Tibial nerve (tissue), 4 donors: ENCODE measurements around the gene CLEC11A.

ENCODE experiments used
- EP300 ChIP-seq, 2 donors: sonication (generic); formaldehyde crosslinking; IDR thresholded peaks; one replicate each; pipeline ENCODE4 v1.6.1; 2017; ENCODE audit warnings: antibody characterized with exemption in 2 of 2, mild to moderate bottlenecking in 1 of 2
- POLR2A ChIP-seq, 2 donors: fragments of 450-650 bp; IDR thresholded peaks; one replicate each; pipeline ENCODE4 v1.6.1; 2017; ENCODE audit warnings: antibody characterized with exemption in 2 of 2, mild to moderate bottlenecking in 2 of 2, moderate library complexity in 2 of 2
- TF ChIP-seq, protein P1 (sequence below), 5 experiments: fragments of 200-600 bp in 3 of 5; fragments of 450-650 bp in 2 of 5; sonication (generic) in 3 of 5; IDR thresholded peaks; one replicate each; pipeline ENCODE4 v1.5.1; 2016 to 2019; ENCODE audit warnings: antibody characterized with exemption in 5 of 5, mild to moderate bottlenecking in 3 of 5, moderate library complexity in 2 of 5

DNA sequence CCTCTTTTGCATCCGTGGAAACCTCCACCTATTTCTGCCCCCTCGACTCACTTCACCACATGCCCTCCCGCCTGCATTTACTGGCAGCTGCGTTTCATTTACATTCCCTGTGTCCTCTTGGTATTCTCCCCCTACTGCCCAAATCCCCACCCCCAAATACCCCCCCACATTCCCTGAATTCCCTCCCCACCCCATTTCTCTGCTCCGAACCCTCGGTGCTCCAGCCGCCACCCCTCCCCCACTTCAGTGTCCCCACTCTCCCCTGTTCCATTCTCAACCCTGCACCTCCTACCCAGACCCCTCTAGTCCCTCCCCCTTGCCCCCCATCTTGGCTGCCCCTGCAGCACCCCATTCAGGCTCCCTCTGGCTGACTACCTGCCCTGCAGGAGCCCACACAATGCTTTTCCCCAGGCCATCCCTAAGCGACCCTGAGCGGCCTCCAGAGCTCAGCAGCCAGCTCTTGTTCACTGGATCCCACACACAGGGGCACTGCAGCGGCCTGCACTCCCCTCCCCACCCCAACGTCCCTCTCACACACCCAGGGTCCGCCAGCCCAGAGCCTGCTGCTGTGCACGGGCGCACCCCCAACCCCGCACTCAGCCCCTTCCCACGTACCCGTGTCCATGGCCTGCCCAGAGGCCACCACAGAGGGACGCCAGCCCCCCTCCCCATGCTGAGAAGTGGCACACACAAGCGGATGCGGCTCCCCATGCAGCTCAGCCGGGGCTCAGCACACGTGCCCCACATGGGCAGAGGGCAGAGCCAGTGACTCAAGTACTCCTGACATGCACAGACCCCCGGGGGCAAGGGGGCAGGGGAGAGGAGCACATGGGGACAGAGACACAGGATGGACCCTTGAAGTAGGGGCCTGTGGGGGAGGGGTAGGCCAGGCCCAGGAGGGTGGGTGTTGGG lies 29.8 kb upstream of the CLEC11A start:
- TF ChIP-seq, protein P1, sequence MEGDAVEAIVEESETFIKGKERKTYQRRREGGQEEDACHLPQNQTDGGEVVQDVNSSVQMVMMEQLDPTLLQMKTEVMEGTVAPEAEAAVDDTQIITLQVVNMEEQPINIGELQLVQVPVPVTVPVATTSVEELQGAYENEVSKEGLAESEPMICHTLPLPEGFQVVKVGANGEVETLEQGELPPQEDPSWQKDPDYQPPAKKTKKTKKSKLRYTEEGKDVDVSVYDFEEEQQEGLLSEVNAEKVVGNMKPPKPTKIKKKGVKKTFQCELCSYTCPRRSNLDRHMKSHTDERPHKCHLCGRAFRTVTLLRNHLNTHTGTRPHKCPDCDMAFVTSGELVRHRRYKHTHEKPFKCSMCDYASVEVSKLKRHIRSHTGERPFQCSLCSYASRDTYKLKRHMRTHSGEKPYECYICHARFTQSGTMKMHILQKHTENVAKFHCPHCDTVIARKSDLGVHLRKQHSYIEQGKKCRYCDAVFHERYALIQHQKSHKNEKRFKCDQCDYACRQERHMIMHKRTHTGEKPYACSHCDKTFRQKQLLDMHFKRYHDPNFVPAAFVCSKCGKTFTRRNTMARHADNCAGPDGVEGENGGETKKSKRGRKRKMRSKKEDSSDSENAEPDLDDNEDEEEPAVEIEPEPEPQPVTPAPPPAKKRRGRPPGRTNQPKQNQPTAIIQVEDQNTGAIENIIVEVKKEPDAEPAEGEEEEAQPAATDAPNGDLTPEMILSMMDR (IDR thresholded peaks at IDR 0.05): no peak
- TF ChIP-seq POLR2A (IDR thresholded peaks at IDR 0.05) (no peak), EP300 (IDR thresholded peaks at IDR 0.05) (no peak)
